CD4-positive, alpha-beta T cell (primary cell): ENCODE results near the gene GPX6. TPM values are rescaled to one million over a fixed set of nuclear protein-coding genes. Genes with fewer than 3 reads are reported as not detected.
A peak's percentile ranks its signal among the peaks of the same experiment; 100 is the strongest.

Experiments
- ATAC-seq: fragments of 200-7000 bp; cut with Tn5 transposase; one replicate; pipeline ENCODE4 v1.10.0; 2022; ENCODE audit warnings: mild to moderate bottlenecking; ENCODE audit not compliant: poor library complexity
- CTCF ChIA-PET: fragments of 350-600 bp; sonication (Branson Sonifier 250); formaldehyde crosslinking; loops from one replicate; lab custom pipeline; 2021; ENCODE audit warnings: antibody characterized with exemption, inconsistent platforms; lab: Charles Lee
- POLR2A ChIA-PET: fragments of 350-600 bp; sonication (Branson Sonifier 250); formaldehyde crosslinking; loops from one replicate; lab custom pipeline; 2021; ENCODE audit warnings: antibody characterized with exemption, inconsistent platforms; lab: Charles Lee
- DNase-seq, 14 experiments: peaks; one replicate each; pipeline ENCODE4 v3.0.0-alpha.2; 2013 to 2020; ENCODE audit warnings: mixed read lengths in 2 of 14
- H3K27ac ChIP-seq, 2 donors: one replicate each; pipeline versions ENCODE4 v1.5.1 to v1.7.0; 2013; ENCODE audit warnings: low read length in 2 of 2, low read depth in 1 of 2, mild to moderate bottlenecking in 1 of 2
- H3K27me3 ChIP-seq, 2 experiments: 1 replicate in 1 of 2; 2 replicates in 1 of 2; pipeline versions ENCODE4 v1.6.1 to v1.7.0; 2013; ENCODE audit warnings: low read length in 2 of 2, control low read depth in 1 of 2, mild to moderate bottlenecking in 1 of 2, moderate library complexity in 1 of 2; ENCODE audit not compliant: insufficient read depth in 2 of 2, control insufficient read depth in 1 of 2
- H3K36me3 ChIP-seq: one replicate; pipeline ENCODE4 v1.6.1; 2013; ENCODE audit warnings: low read length, control low read depth; ENCODE audit not compliant: insufficient read depth
- H3K4me1 ChIP-seq: one replicate; pipeline ENCODE4 v1.6.1; 2013; ENCODE audit warnings: low read length, control low read depth; ENCODE audit not compliant: insufficient read depth
- H3K4me3 ChIP-seq: one replicate; pipeline ENCODE4 v1.5.1; 2013; ENCODE audit warnings: mild to moderate bottlenecking, low read length, moderate library complexity
- H3K9me3 ChIP-seq, 2 experiments: 1 replicate in 1 of 2; 2 replicates in 1 of 2; pipeline versions ENCODE4 v1.6.1 to v1.7.0; 2013; ENCODE audit warnings: low read length in 2 of 2, mild to moderate bottlenecking in 2 of 2, control low read depth in 1 of 2, moderate library complexity in 1 of 2; ENCODE audit not compliant: control insufficient read depth in 1 of 2, insufficient read depth in 1 of 2
- H3K27ac Mint-ChIP-seq: one replicate; pipeline ENCODE4 v1.8.0; 2020; ENCODE audit warnings: mixed read lengths
- H3K27me3 Mint-ChIP-seq: one replicate; pipeline ENCODE4 v1.8.0; 2021; ENCODE audit warnings: mixed read lengths
- H3K36me3 Mint-ChIP-seq: one replicate; pipeline ENCODE4 v1.8.0; 2021; ENCODE audit warnings: low read depth, mixed read lengths
- H3K4me1 Mint-ChIP-seq: one replicate; pipeline ENCODE4 v1.8.0; 2021; ENCODE audit warnings: low read depth, mixed read lengths
- H3K4me3 Mint-ChIP-seq: one replicate; pipeline ENCODE4 v1.8.0; 2020; ENCODE audit warnings: mild to moderate bottlenecking, mixed read lengths
- H3K9me3 Mint-ChIP-seq: one replicate; pipeline ENCODE4 v1.8.0; 2020; ENCODE audit warnings: mixed read lengths
- CTCF ChIP-seq: fragments of 200-600 bp; IDR thresholded peaks from one replicate; pipeline ENCODE4 v1.8.0; 2022; ENCODE audit warnings: antibody characterized with exemption, mild to moderate bottlenecking
- intact Hi-C, 2 experiments: fragments of 100-400 bp; cut with DNase I in 1 of 2; cut with micrococcal nuclease in 1 of 2; formaldehyde crosslinking; loops; one replicate each; pipeline versions ENCODE4 v1.15.1 to v1.9.0; 2023 to 2025; cut with DNase I, micrococcal nuclease
- total RNA-seq, 174 experiments: library from RNA in 2 of 174; stranded (reverse) in 2 of 174; gene quantifications; one replicate each; pipeline ENCODE4 v1.2.3 and lab custom pipeline; 2021 to 2026

The GPX6 gene
- total RNA-seq, 2 experiments from 2014 or later = not detected

GRCh38 chr6:28543651-28544610 is 28.3 kb upstream of the GPX6 start:
- H3K9me3 Mint-ChIP-seq = peaks cover 11% of the 10 kb centered on the region
- Histone ChIP-seq H3K36me3 (no peaks in the 10 kb centered on the region), H3K4me3 (peak overlapping the region; percentile 55), H3K27ac (no peak overlapping the region), H3K9me3 (peaks cover 0 to 9% of the 10 kb centered on the region in 2 experiments), H3K4me1 (peaks cover 18% of the 10 kb centered on the region), H3K27me3 (peaks cover 8 to 21% of the 10 kb centered on the region in 2 experiments)
- no peak for TF ChIP-seq CTCF
- peak overlapping the region; percentile 94 for H3K4me3 Mint-ChIP-seq
- peaks cover 11% of the 10 kb centered on the region for H3K36me3 Mint-ChIP-seq
- peak; percentile 52 for ATAC-seq
- H3K27ac Mint-ChIP-seq = peak overlapping the region; percentile 92
- POLR2A ChIA-PET = interaction anchor here (0.6 to 1.6 kb wide), 4 partner anchors 11 to 141 kb away, joined by 3 to 4 read pairs (median 4); no protein-coding TSS in a partner anchor
- H3K4me1 Mint-ChIP-seq = peaks cover 33% of the 10 kb centered on the region
- DNase-seq = peak in 12 of 14 experiments; percentile 5 to 59 (median 25)
- intact Hi-C loops = loop anchor here (2.0 to 5.0 kb wide), 5 partner anchors 47 to 145 kb away; partner anchors contain the start of gene ZSCAN12 (in 1 of the 2)
- H3K27me3 Mint-ChIP-seq = peaks cover 63% of the 10 kb centered on the region
- CTCF ChIA-PET = no interaction called here

GRCh38 chr6:28542440-28543296 is 27.1 kb upstream of the GPX6 start:
- no peak overlapping the region for H3K27ac ChIP-seq
- H3K36me3 ChIP-seq = no peaks in the 10 kb centered on the region
- peaks cover 18% of the 10 kb centered on the region for H3K4me1 ChIP-seq
- peak overlapping the region; percentile 94 for H3K4me3 Mint-ChIP-seq
- TF ChIP-seq CTCF = peak; percentile 39
- H3K27me3 Mint-ChIP-seq = peaks cover 61% of the 10 kb centered on the region
- POLR2A ChIA-PET = interaction anchor here (0.5 to 1.6 kb wide), 7 partner anchors 18 to 1795 kb away, joined by 3 to 4 read pairs (median 3); no protein-coding TSS in a partner anchor
- CTCF ChIA-PET = interaction anchor here (1.0 to 1.2 kb wide), 4 partner anchors 46 to 127 kb away, joined by 3 to 4 read pairs (median 4); no protein-coding TSS in a partner anchor
- H3K36me3 Mint-ChIP-seq = peaks cover 11% of the 10 kb centered on the region
- peak overlapping the region; percentile 55 for H3K4me3 ChIP-seq
- peaks cover 8 to 18% of the 10 kb centered on the region in 2 experiments for H3K27me3 ChIP-seq
- peak; percentile 71 for ATAC-seq
- H3K9me3 Mint-ChIP-seq = peaks cover 11% of the 10 kb centered on the region
- DNase-seq = peak in 13 of 14 experiments; percentile 20 to 81 (median 50)
- intact Hi-C loops = loop anchor here (2.0 to 5.0 kb wide), 5 partner anchors 45 to 144 kb away; partner anchors contain the start of gene ZSCAN12 (in 1 of the 2)
- peak overlapping the region; percentile 92 for H3K27ac Mint-ChIP-seq
- H3K9me3 ChIP-seq = peaks cover 0 to 9% of the 10 kb centered on the region in 2 experiments
- peaks cover 42% of the 10 kb centered on the region for H3K4me1 Mint-ChIP-seq
